BE2C (cell line): ENCODE results near the gene STK38L.

Experiments
- DNase-seq: peaks from one replicate; pipeline ENCODE4 v3.0.0-alpha.2; 2020
- H3K27me3 ChIP-seq: fragments of 250-450 bp; sonication (Bioruptor Pico); 2 replicates; pipeline ENCODE4 v1.5.1; 2020; ENCODE audit warnings: mild to moderate bottlenecking
- H3K36me3 ChIP-seq: fragments of 250-450 bp; sonication (Bioruptor Pico); 2 replicates; pipeline ENCODE4 v1.5.1; 2020; ENCODE audit warnings: mild to moderate bottlenecking
- H3K4me1 ChIP-seq: fragments of 250-450 bp; sonication (Bioruptor Pico); 2 replicates; pipeline ENCODE4 v1.5.1; 2020
- H3K4me3 ChIP-seq: 2 replicates; pipeline ENCODE4 v1.5.1; 2011; ENCODE audit warnings: low read depth, low read length
- H3K9me3 ChIP-seq: fragments of 250-450 bp; sonication (Bioruptor Pico); 2 replicates; pipeline ENCODE4 v1.5.1; 2020
- CTCF ChIP-seq: IDR thresholded peaks from 2 replicates; pipeline ENCODE4 v1.5.1; 2012; ENCODE audit warnings: mild to moderate bottlenecking, low read depth, low read length

The STK38L gene

DNA sequence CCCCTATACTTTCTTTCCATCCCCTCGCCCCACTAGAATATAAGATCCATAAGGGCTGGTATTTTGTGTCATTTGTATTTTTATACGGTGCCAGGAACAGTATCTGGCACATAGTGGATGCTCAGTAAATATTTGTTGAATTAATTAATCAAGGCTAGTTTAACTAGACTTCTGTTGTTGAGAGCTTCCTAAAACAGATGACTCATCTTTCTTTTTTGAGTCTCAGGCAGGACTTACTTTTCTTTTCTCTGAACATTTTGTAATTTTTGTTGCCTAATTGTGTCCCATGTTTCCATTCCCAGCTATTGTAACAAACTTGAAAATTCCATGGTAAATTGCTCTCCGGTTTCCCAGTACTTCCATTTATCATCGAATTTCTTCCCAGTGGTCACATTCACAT lies 16.7 kb downstream of the STK38L start:
- no peaks in the 10 kb centered on the region for H3K4me1 ChIP-seq
- H3K36me3 ChIP-seq = no peaks in the 10 kb centered on the region
- no peak for TF ChIP-seq CTCF
- no peaks in the 10 kb centered on the region for H3K9me3 ChIP-seq
- no peak overlapping the region for H3K4me3 ChIP-seq
- DNase-seq = no peak
- no peaks in the 10 kb centered on the region for H3K27me3 ChIP-seq

- Histone ChIP-seq H3K9me3 (no peaks in the 10 kb centered on the region), H3K36me3 (no peaks in the 10 kb centered on the region), H3K4me1 (no peaks in the 10 kb centered on the region), H3K4me3 (no peak overlapping the region), H3K27me3 (no peaks in the 10 kb centered on the region)
- no peak for DNase-seq
- TF ChIP-seq CTCF = no peak
These were observed 17.8 kb downstream of the STK38L start for GRCh38 chr12:27261866-27262265.

GRCh38 chr12:27270148-27270547 lies 26.1 kb downstream of the STK38L start:
- Histone ChIP-seq H3K4me1 (no peaks in the 10 kb centered on the region), H3K36me3 (no peaks in the 10 kb centered on the region)
- no peak for DNase-seq

DNA sequence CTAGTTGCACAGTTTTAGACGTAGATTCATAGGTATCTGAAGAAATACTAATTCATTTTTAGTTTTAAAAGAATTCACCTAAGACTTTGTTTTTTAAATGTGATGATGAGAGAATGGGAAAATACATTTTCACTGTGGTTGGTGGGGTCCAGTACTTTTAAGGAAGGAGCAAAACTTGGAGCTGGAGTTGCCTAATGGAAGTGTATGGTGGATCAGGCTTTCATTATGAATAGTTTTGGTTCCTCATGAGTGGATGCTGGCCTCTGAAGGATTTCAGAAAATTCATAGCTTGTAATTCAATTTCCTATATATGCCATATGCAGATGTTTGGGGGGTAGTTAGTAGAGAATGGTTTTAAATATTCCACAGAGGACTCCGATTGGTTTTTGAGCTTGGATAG lies 27.1 kb downstream of the STK38L start:
- no peak for TF ChIP-seq CTCF

More at GRCh38 chr12:27270148-27270547, 26.1 kb downstream of the STK38L start:
- TF ChIP-seq CTCF = no peak
- H3K4me3 ChIP-seq = no peak overlapping the region
- no peaks in the 10 kb centered on the region for H3K9me3 ChIP-seq
- H3K27me3 ChIP-seq = no peaks in the 10 kb centered on the region

DNA sequence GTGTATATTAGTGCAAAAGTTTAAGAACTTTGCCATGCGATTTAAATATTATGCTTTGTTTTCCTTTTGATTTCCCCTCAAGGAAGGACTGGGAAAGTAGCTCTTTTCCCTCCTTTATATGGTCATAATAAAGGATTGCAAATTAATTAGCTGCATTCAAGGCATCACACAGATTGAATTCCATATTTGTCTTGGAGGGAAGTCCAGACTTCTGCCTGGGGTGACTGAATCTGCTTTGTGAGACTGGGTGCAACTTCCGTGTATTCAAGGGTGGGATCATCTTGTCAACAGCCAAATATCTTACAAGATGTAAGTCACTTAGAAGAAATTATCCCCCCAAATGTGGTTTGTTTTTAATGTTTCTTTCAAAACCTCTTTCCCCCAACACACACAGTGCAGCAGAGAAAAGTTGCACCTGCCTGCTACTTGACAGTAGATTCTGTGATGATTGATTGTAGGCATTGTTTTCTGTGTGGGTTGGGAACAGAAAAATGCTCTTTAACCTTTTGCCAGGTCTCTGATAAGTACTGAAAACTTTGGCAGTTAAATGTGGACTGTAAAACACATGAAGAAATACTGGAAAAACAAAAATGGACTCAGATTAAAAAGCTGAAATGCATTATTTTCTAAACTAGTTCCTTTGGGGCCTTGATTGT lies 28.4 kb downstream of the STK38L start:
- DNase-seq = no peak
- no peaks in the 10 kb centered on the region for H3K9me3 ChIP-seq

More for the DNA sequence above, 27.1 kb downstream of the STK38L start:
- H3K27me3 ChIP-seq = no peaks in the 10 kb centered on the region
- H3K36me3 ChIP-seq = no peaks in the 10 kb centered on the region
- H3K4me3 ChIP-seq = no peak overlapping the region
- H3K4me1 ChIP-seq = no peaks in the 10 kb centered on the region
- H3K9me3 ChIP-seq = no peaks in the 10 kb centered on the region
- no peak for DNase-seq

More for the DNA sequence above, 28.4 kb downstream of the STK38L start:
- TF ChIP-seq CTCF = no peak
- no peaks in the 10 kb centered on the region; the same call in 1 of the 2 replicates for H3K4me1 ChIP-seq
- no peaks in the 10 kb centered on the region for H3K36me3 ChIP-seq
- no peak overlapping the region for H3K4me3 ChIP-seq
- H3K27me3 ChIP-seq = no peaks in the 10 kb centered on the region
